Prostate gland (tissue), 2 donors: ENCODE data around the gene RABGEF1. TPM values are rescaled to one million over a fixed set of nuclear protein-coding genes. Genes with fewer than 3 reads are reported as not detected.
"Not testable (repeated sequence)": the region's sequence is repeated elsewhere in the genome, so short reads cannot be mapped to it uniquely, and the experiment has no call there.

Source experiments
- DNase-seq: peaks from one replicate; pipeline ENCODE4 v3.0.0-alpha.2; 2019; ENCODE audit warnings: low spot score
- H3K27ac ChIP-seq, 2 donors: fragments of 200-600 bp; sonication (generic); 2 replicates each; pipeline ENCODE4 v1.5.1; 2017 to 2019
- H3K27me3 ChIP-seq: fragments of 200-600 bp; sonication (generic); replicated peaks from 2 replicates; pipeline ENCODE4 v1.5.1; 2019; ENCODE audit not compliant: insufficient read depth
- H3K36me3 ChIP-seq, 2 donors: fragments of 200-600 bp; sonication (generic); 1 replicate in 1 of 2; 2 replicates in 1 of 2; pipeline versions ENCODE4 v1.5.1 to v1.8.1; 2017 to 2019
- H3K4me1 ChIP-seq: fragments of 200-600 bp; sonication (generic); replicated peaks from 2 replicates; pipeline ENCODE4 v1.5.1; 2019
- H3K4me3 ChIP-seq, 2 donors: fragments of 200-600 bp; sonication (generic); 2 replicates each; pipeline ENCODE4 v1.5.1; 2017 to 2019
- H3K9me3 ChIP-seq: fragments of 200-600 bp; sonication (generic); 2 replicates; pipeline ENCODE4 v1.5.1; 2017
- CTCF ChIP-seq, 4 experiments: fragments of 200-600 bp in 2 of 4; fragments of 450-650 bp in 2 of 4; sonication (generic) in 2 of 4; IDR thresholded peaks; 1 replicate in 3 of 4; 2 replicates in 1 of 4; pipeline ENCODE4 v1.5.1; 2016 to 2019; ENCODE audit warnings: antibody characterized with exemption in 4 of 4, mild to moderate bottlenecking in 2 of 4, moderate library complexity in 2 of 4
- POLR2A ChIP-seq: fragments of 450-650 bp; IDR thresholded peaks from one replicate; pipeline ENCODE4 v1.6.1; 2016; ENCODE audit warnings: antibody characterized with exemption, mild to moderate bottlenecking
- POLR2AphosphoS5 ChIP-seq: sonication (generic); formaldehyde crosslinking; IDR thresholded peaks from one replicate; pipeline ENCODE4 v1.6.1; 2017; ENCODE audit warnings: antibody characterized with exemption
- WGBS: methylation state at CpG from one replicate; pipeline ENCODE4 v1.1.5; 2018; 5-methylcytosine and 5-hydroxymethylcytosine counted together
- intact Hi-C: fragments of 100-400 bp; cut with DNase I; formaldehyde crosslinking; loops from one replicate; pipeline ENCODE4 v1.14.2; 2022
- total RNA-seq, 2 donors: library from RNA; depleted of rRNA; stranded (reverse); fragments of >200 nt; gene quantifications; one replicate each; pipeline ENCODE4 v1.1.0, GENCODE V29; 2016

The RABGEF1 gene
- total RNA-seq, 2 donors from 2014 or later, result 20.8 to 49.6 TPM

GRCh38 chr7:66707825-66708224, 32.7 kb upstream of the RABGEF1 start:
- intact Hi-C loops, result no loop called here
- Histone ChIP-seq H3K4me1 (no peaks in the 10 kb centered on the region), H3K36me3 (no peaks in the 10 kb centered on the region), H3K9me3 (no peaks in the 10 kb centered on the region), H3K27me3 (no peaks in the 10 kb centered on the region), H3K27ac (no peak overlapping the region), H3K4me3 (no peak overlapping the region)
- DNase-seq, result no peak
- TF ChIP-seq POLR2AphosphoS5, result no peak
- no peak for TF ChIP-seq POLR2A
- TF ChIP-seq CTCF (IDR thresholded peaks at IDR 0.05), result no peak

GRCh38 chr7:66710752-66711151, 29.8 kb upstream of the RABGEF1 start:
- H3K4me1 ChIP-seq, result not testable (repeated sequence)

GRCh38 chr7:66713687-66714086, 26.8 kb upstream of the RABGEF1 start:
- WGBS, result 100% methylated on average over 1 of the region's 1 CpG
- TF ChIP-seq CTCF (IDR thresholded peaks at IDR 0.05) (no peak), POLR2AphosphoS5 (no peak), POLR2A (no peak)
- Histone ChIP-seq H3K4me1 (no peaks in the 10 kb centered on the region), H3K4me3 (no peak overlapping the region), H3K9me3 (no peaks in the 10 kb centered on the region), H3K27me3 (no peaks in the 10 kb centered on the region), H3K27ac (no peak overlapping the region), H3K36me3 (no peaks in the 10 kb centered on the region)
- intact Hi-C loops, result no loop called here
- no peak for DNase-seq

More at GRCh38 chr7:66710752-66711151, 29.8 kb upstream of the RABGEF1 start:
- intact Hi-C loops, H3K27me3 ChIP-seq, DNase-seq, H3K4me3 ChIP-seq, H3K27ac ChIP-seq, H3K36me3 ChIP-seq, H3K9me3 ChIP-seq: not testable (repeated sequence)
- WGBS, result 98% methylated on average over 4 of the region's 4 CpGs

- H3K4me1 ChIP-seq, H3K9me3 ChIP-seq, H3K4me3 ChIP-seq, H3K27me3 ChIP-seq, DNase-seq, H3K27ac ChIP-seq, intact Hi-C loops, H3K36me3 ChIP-seq: not testable (repeated sequence)
- 93% methylated on average over 7 of the region's 7 CpGs for WGBS
Measured at GRCh38 chr7:66716634-66717033, 23.9 kb upstream of the RABGEF1 start.

GRCh38 chr7:66720561-66720960, 20.0 kb upstream of the RABGEF1 start:
- H3K9me3 ChIP-seq, result no peaks in the 10 kb centered on the region
- H3K27ac ChIP-seq, result no peak overlapping the region
- intact Hi-C loops, result no loop called here
- no peaks in the 10 kb centered on the region for H3K27me3 ChIP-seq
- no peaks in the 10 kb centered on the region for H3K4me1 ChIP-seq
- no peaks in the 10 kb centered on the region for H3K36me3 ChIP-seq
- WGBS, result 100% methylated on average over 1 of the region's 1 CpG
- no peak overlapping the region for H3K4me3 ChIP-seq
- DNase-seq, result no peak
- TF ChIP-seq CTCF (IDR thresholded peaks at IDR 0.05) (no peak), POLR2AphosphoS5 (no peak), POLR2A (no peak)

- WGBS, result 93% methylated on average over 2 of the region's 2 CpGs
Measured at GRCh38 chr7:66725843-66726242, 14.7 kb upstream of the RABGEF1 start.

More at GRCh38 chr7:66725843-66726242, 14.7 kb upstream of the RABGEF1 start:
- Histone ChIP-seq H3K36me3 (no peaks in the 10 kb centered on the region), H3K4me3 (no peak overlapping the region), H3K4me1 (no peaks in the 10 kb centered on the region), H3K9me3 (no peaks in the 10 kb centered on the region), H3K27ac (no peak overlapping the region), H3K27me3 (no peaks in the 10 kb centered on the region)
- TF ChIP-seq POLR2AphosphoS5 (no peak), POLR2A (no peak), CTCF (IDR thresholded peaks at IDR 0.05) (no peak)
- intact Hi-C loops, result no loop called here
- DNase-seq, result no peak
